H9 (cell line): ENCODE data around the gene REC114. TPM values are rescaled to one million over a fixed set of nuclear protein-coding genes. Genes with fewer than 3 reads are reported as not detected.

ENCODE experiments used
- DNase-seq: peaks from one replicate; pipeline ENCODE4 v3.0.0-alpha.2; 2017
- H2AFZ ChIP-seq: one replicate; pipeline ENCODE4 v1.6.1; 2013; ENCODE audit warnings: mild to moderate bottlenecking, low read length, control low read depth, moderate library complexity
- H2AK5ac ChIP-seq: 2 replicates; pipeline ENCODE4 v1.6.1; 2013; ENCODE audit warnings: low read length, control low read depth, mixed read lengths; ENCODE audit not compliant: insufficient read length
- H2BK120ac ChIP-seq: one replicate; pipeline ENCODE4 v1.6.1; 2013; ENCODE audit warnings: low read depth, mild to moderate bottlenecking, low read length, control low read depth, inconsistent platforms; ENCODE audit not compliant: poor library complexity, severe bottlenecking
- H2BK12ac ChIP-seq: 2 replicates; pipeline ENCODE4 v1.6.1; 2013; ENCODE audit warnings: low read length, control low read depth, mixed read lengths, low read depth; ENCODE audit not compliant: insufficient read length
- H2BK15ac ChIP-seq: 2 replicates; pipeline ENCODE4 v1.6.1; 2013; ENCODE audit warnings: low read depth, low read length, control low read depth
- H2BK20ac ChIP-seq: one replicate; pipeline ENCODE4 v1.6.1; 2013; ENCODE audit warnings: low read depth, mild to moderate bottlenecking, low read length, control low read depth, inconsistent platforms; ENCODE audit not compliant: poor library complexity, severe bottlenecking
- H2BK5ac ChIP-seq: 2 replicates; pipeline ENCODE4 v1.6.1; 2013; ENCODE audit warnings: low read length, control low read depth, mixed read lengths; ENCODE audit not compliant: insufficient read length
- H3K14ac ChIP-seq: 2 replicates; pipeline ENCODE4 v1.6.1; 2013; ENCODE audit warnings: low read length, control low read depth; ENCODE audit not compliant: insufficient read depth
- H3K18ac ChIP-seq: 2 replicates; pipeline ENCODE4 v1.6.1; 2013; ENCODE audit warnings: low read depth, mild to moderate bottlenecking, mixed read lengths, low read length, control low read depth; ENCODE audit not compliant: insufficient read length
- H3K23ac ChIP-seq: 2 replicates; pipeline ENCODE4 v1.6.1; 2013; ENCODE audit warnings: low read length, control low read depth, mixed read lengths, low read depth; ENCODE audit not compliant: insufficient read length
- H3K23me2 ChIP-seq: 2 replicates; pipeline ENCODE4 v1.6.1; 2013; ENCODE audit warnings: low read depth, mild to moderate bottlenecking, mixed read lengths, low read length, control low read depth; ENCODE audit not compliant: insufficient read length, poor library complexity, severe bottlenecking
- H3K27ac ChIP-seq: 2 replicates; pipeline ENCODE4 v1.5.1; 2013; ENCODE audit warnings: low read length, control low read depth, mixed read lengths, low read depth; ENCODE audit not compliant: insufficient read length
- H3K27me3 ChIP-seq: 2 replicates; pipeline ENCODE4 v1.6.1; 2013; ENCODE audit warnings: low read length, control low read depth, inconsistent platforms; ENCODE audit not compliant: insufficient read depth
- H3K4ac ChIP-seq: 2 replicates; pipeline ENCODE4 v1.6.1; 2013; ENCODE audit warnings: low read depth, mild to moderate bottlenecking, control low read depth, inconsistent platforms, low read length, moderate library complexity
- H3K4me1 ChIP-seq: 2 replicates; pipeline ENCODE4 v1.6.1; 2013; ENCODE audit warnings: low read length, control low read depth, inconsistent platforms; ENCODE audit not compliant: insufficient read depth
- H3K4me2 ChIP-seq: 2 replicates; pipeline ENCODE4 v1.6.1; 2013; ENCODE audit warnings: low read length, control low read depth, mixed read lengths; ENCODE audit not compliant: insufficient read length, insufficient read depth
- H3K56ac ChIP-seq: 2 replicates; pipeline ENCODE4 v1.6.1; 2013; ENCODE audit warnings: low read depth, mild to moderate bottlenecking, mixed read lengths, low read length, control low read depth; ENCODE audit not compliant: insufficient read length
- H3K79me1 ChIP-seq: 2 replicates; pipeline ENCODE4 v1.6.1; 2013; ENCODE audit warnings: low read depth, mild to moderate bottlenecking, moderate library complexity, low read length, control low read depth, inconsistent platforms; ENCODE audit not compliant: insufficient read depth, poor library complexity, severe bottlenecking
- H3K79me2 ChIP-seq: 2 replicates; pipeline ENCODE4 v1.6.1; 2013; ENCODE audit warnings: low read length, control low read depth, inconsistent platforms; ENCODE audit not compliant: insufficient read depth
- H3K9ac ChIP-seq: 2 replicates; pipeline ENCODE4 v1.6.1; 2013; ENCODE audit warnings: low read length, control low read depth, mixed read lengths; ENCODE audit not compliant: insufficient read length; ENCODE audit errors: extremely low read depth
- H3K9me3 ChIP-seq: one replicate; pipeline ENCODE4 v1.6.1; 2013; ENCODE audit warnings: low read depth, low read length, inconsistent platforms; ENCODE audit not compliant: control insufficient read depth
- H3T11ph ChIP-seq: one replicate; pipeline ENCODE4 v1.6.1; 2013; ENCODE audit warnings: mild to moderate bottlenecking, low read length, control low read depth, inconsistent platforms
- H4K20me1 ChIP-seq: one replicate; pipeline ENCODE4 v1.6.1; 2013; ENCODE audit not compliant: control insufficient read depth, insufficient read length, insufficient read depth
- H4K5ac ChIP-seq: 2 replicates; pipeline ENCODE4 v1.6.1; 2013; ENCODE audit warnings: low read depth, mild to moderate bottlenecking, mixed read lengths, low read length, control low read depth; ENCODE audit not compliant: insufficient read length
- H4K8ac ChIP-seq: replicated peaks from 2 replicates; pipeline ENCODE4 v1.6.1; 2013; ENCODE audit warnings: low read length, control low read depth, mixed read lengths, low read depth; ENCODE audit not compliant: insufficient read length
- H4K91ac ChIP-seq: 2 replicates; pipeline ENCODE4 v1.6.1; 2013; ENCODE audit warnings: low read depth, mild to moderate bottlenecking, moderate library complexity, mixed read lengths, low read length, control low read depth; ENCODE audit not compliant: insufficient read length
- H3K27ac Mint-ChIP-seq, 3 experiments: 2 replicates in 2 of 3; 3 replicates in 1 of 3; pipeline ENCODE4 v1.8.0; 2020 to 2021; ENCODE audit warnings: mixed read lengths in 3 of 3, mild to moderate bottlenecking in 1 of 3, moderate library complexity in 1 of 3
- H3K27me3 Mint-ChIP-seq: 2 replicates; pipeline ENCODE4 v1.8.0; 2021; ENCODE audit warnings: low read depth, mild to moderate bottlenecking, moderate library complexity, mixed read lengths
- H3K36me3 Mint-ChIP-seq, 3 experiments: 2 replicates in 2 of 3; 3 replicates in 1 of 3; pipeline ENCODE4 v1.8.0; 2020 to 2021; ENCODE audit warnings: low read depth in 3 of 3, mixed read lengths in 3 of 3; ENCODE audit not compliant: insufficient read depth in 1 of 3
- H3K4me1 Mint-ChIP-seq, 2 experiments: 2 replicates each; pipeline ENCODE4 v1.8.0; 2020; ENCODE audit warnings: mixed read lengths in 2 of 2
- H3K4me3 Mint-ChIP-seq, 2 experiments: 2 replicates in 1 of 2; 3 replicates in 1 of 2; pipeline ENCODE4 v1.8.0; 2020 to 2021; ENCODE audit warnings: mild to moderate bottlenecking in 2 of 2, mixed read lengths in 2 of 2, moderate library complexity in 1 of 2
- H3K9me3 Mint-ChIP-seq, 2 experiments: 2 replicates in 1 of 2; 3 replicates in 1 of 2; pipeline ENCODE4 v1.8.0; 2020; ENCODE audit warnings: mild to moderate bottlenecking in 2 of 2, mixed read lengths in 2 of 2, moderate library complexity in 1 of 2
- WGBS: extraction: QIAGEN DNeasy Blood & Tissue Kit; methylation state at CpG from one replicate; pipeline ENCODE4 v1.1.7; 2013; ENCODE audit warnings: missing lambda C conversion rate, low lambda C conversion rate, mixed read lengths; ENCODE audit not compliant: insufficient read length; ENCODE audit errors: extremely low coverage; 5-methylcytosine and 5-hydroxymethylcytosine counted together
- total RNA-seq: library from RNA; stranded (reverse); gene quantifications from 2 replicates; pipeline ENCODE4 v1.2.1, GENCODE V29; 2021
- TF ChIP-seq, protein P1 (sequence below): fragments of 200-600 bp; sonication (generic); conservative IDR thresholded peaks from 3 replicates; pipeline ENCODE4 v1.8.0; 2021; ENCODE audit warnings: antibody characterized with exemption, mild to moderate bottlenecking

REC114 gene
- total RNA-seq, 1 experiment from 2014 or later, result not detected

GRCh38 chr15:73601451-73602445 is 158.8 kb downstream of the REC114 start:
- H3K4me2 ChIP-seq, result peak overlapping the region; percentile 34
- no peak overlapping the region for H4K5ac ChIP-seq
- H3K79me1 ChIP-seq, result peaks cover 21% of the 10 kb centered on the region
- no peak overlapping the region for H2AFZ ChIP-seq
- H3K9ac ChIP-seq, result no peak overlapping the region
- no peaks in the 10 kb centered on the region; the same call in 1 of the 2 replicates for H3K27me3 ChIP-seq
- H3K36me3 Mint-ChIP-seq, result peaks cover 0 to 2% (median under 1%) of the 10 kb centered on the region in 3 experiments; a peak in 1 of 7 replicates
- no peaks in the 10 kb centered on the region for H3K23me2 ChIP-seq
- TF ChIP-seq, protein P1, sequence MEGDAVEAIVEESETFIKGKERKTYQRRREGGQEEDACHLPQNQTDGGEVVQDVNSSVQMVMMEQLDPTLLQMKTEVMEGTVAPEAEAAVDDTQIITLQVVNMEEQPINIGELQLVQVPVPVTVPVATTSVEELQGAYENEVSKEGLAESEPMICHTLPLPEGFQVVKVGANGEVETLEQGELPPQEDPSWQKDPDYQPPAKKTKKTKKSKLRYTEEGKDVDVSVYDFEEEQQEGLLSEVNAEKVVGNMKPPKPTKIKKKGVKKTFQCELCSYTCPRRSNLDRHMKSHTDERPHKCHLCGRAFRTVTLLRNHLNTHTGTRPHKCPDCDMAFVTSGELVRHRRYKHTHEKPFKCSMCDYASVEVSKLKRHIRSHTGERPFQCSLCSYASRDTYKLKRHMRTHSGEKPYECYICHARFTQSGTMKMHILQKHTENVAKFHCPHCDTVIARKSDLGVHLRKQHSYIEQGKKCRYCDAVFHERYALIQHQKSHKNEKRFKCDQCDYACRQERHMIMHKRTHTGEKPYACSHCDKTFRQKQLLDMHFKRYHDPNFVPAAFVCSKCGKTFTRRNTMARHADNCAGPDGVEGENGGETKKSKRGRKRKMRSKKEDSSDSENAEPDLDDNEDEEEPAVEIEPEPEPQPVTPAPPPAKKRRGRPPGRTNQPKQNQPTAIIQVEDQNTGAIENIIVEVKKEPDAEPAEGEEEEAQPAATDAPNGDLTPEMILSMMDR, result no peak
- H4K91ac ChIP-seq, result no peak overlapping the region
- H2AK5ac ChIP-seq, result no peak overlapping the region
- H3K27ac Mint-ChIP-seq, result no peak overlapping the region
- H3K18ac ChIP-seq, result no peak overlapping the region
- H2BK12ac ChIP-seq, result no peak overlapping the region
- no peak overlapping the region for H2BK15ac ChIP-seq
- H3K27ac ChIP-seq, result no peak overlapping the region
- H3T11ph ChIP-seq, result no peak overlapping the region
- no peak overlapping the region for H3K14ac ChIP-seq
- no peak overlapping the region for H4K8ac ChIP-seq
- no peak overlapping the region for H2BK120ac ChIP-seq
- H3K9me3 Mint-ChIP-seq, result no peaks in the 10 kb centered on the region
- no peak for DNase-seq
- H3K23ac ChIP-seq, result no peak overlapping the region
- peaks cover 36 to 45% of the 10 kb centered on the region in 2 experiments for H3K4me1 Mint-ChIP-seq
- H3K4ac ChIP-seq, result no peak overlapping the region
- no peak overlapping the region for H2BK20ac ChIP-seq
- H2BK5ac ChIP-seq, result no peak overlapping the region
- no peak overlapping the region for H3K4me3 Mint-ChIP-seq
- WGBS, result no CpG with 5 or more reads among the region's 7 CpGs
- no peak overlapping the region for H3K56ac ChIP-seq
- no peaks in the 10 kb centered on the region for H3K27me3 Mint-ChIP-seq
- peaks cover 17% of the 10 kb centered on the region; the same call in 1 of the 2 replicates for H3K79me2 ChIP-seq
- H3K4me1 ChIP-seq, result peaks cover 17% of the 10 kb centered on the region; the same call in 1 of the 2 replicates
- no peaks in the 10 kb centered on the region for H4K20me1 ChIP-seq
- no peaks in the 10 kb centered on the region for H3K9me3 ChIP-seq
